ENCODE data around the gene IRF2.

- TF ChIP-seq EP300 (IDR thresholded peaks at IDR 0.05) (no peak), POLR2AphosphoS5 (IDR thresholded peaks at IDR 0.05) (no peak), POLR2A (IDR thresholded peaks at IDR 0.05) (no peak)
- TF ChIP-seq, protein P1, sequence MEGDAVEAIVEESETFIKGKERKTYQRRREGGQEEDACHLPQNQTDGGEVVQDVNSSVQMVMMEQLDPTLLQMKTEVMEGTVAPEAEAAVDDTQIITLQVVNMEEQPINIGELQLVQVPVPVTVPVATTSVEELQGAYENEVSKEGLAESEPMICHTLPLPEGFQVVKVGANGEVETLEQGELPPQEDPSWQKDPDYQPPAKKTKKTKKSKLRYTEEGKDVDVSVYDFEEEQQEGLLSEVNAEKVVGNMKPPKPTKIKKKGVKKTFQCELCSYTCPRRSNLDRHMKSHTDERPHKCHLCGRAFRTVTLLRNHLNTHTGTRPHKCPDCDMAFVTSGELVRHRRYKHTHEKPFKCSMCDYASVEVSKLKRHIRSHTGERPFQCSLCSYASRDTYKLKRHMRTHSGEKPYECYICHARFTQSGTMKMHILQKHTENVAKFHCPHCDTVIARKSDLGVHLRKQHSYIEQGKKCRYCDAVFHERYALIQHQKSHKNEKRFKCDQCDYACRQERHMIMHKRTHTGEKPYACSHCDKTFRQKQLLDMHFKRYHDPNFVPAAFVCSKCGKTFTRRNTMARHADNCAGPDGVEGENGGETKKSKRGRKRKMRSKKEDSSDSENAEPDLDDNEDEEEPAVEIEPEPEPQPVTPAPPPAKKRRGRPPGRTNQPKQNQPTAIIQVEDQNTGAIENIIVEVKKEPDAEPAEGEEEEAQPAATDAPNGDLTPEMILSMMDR (IDR thresholded peaks at IDR 0.05): no peak
Measured at GRCh38 chr4:184420881-184421416, 53.4 kb downstream of the IRF2 start.

Measured in suprapubic skin (tissue), 4 donors.